Omental fat pad (tissue), 4 donors: ENCODE measurements around the gene CNTNAP2. TPM values are rescaled to one million over a fixed set of nuclear protein-coding genes. Genes with fewer than 3 reads are reported as not detected.

Experiments
- ATAC-seq: fragments of 150-250 bp; one replicate; pipeline ENCODE4 v1.9.1; 2016; ENCODE audit warnings: mild to moderate bottlenecking, moderate library complexity; ENCODE audit not compliant: low FRiP score
- DNase-seq: peaks from one replicate; pipeline ENCODE4 v3.0.0-alpha.2; 2019; ENCODE audit warnings: low spot score
- CTCF ChIP-seq, 3 donors: fragments of 450-650 bp; IDR thresholded peaks; one replicate each; pipeline ENCODE4 v1.5.1; 2016 to 2017; ENCODE audit warnings: antibody characterized with exemption in 3 of 3, mild to moderate bottlenecking in 3 of 3, moderate library complexity in 2 of 3
- total RNA-seq, 4 donors: library from RNA; depleted of rRNA; stranded (reverse); fragments of >200 nt; gene quantifications; one replicate each; pipeline ENCODE4 v1.1.0, GENCODE V29; 2016

The CNTNAP2 gene
- total RNA-seq, 4 donors from 2014 or later, result 0.38 to 1.5 (median 1.1) TPM; not detected in 1

GRCh38 chr7:147664541-147664940 is 1547.9 kb downstream of the CNTNAP2 start:
- TF ChIP-seq CTCF (IDR thresholded peaks at IDR 0.05), result no peak
- DNase-seq (no peak), ATAC-seq (no peak)

- TF ChIP-seq CTCF (IDR thresholded peaks at IDR 0.05), result no peak
- ATAC-seq, result no peak
- DNase-seq, result no peak
These were observed 1554.2 kb downstream of the CNTNAP2 start for GRCh38 chr7:147670759-147671158.

- no peak for ATAC-seq
- no peak for DNase-seq
- no peak for TF ChIP-seq CTCF (IDR thresholded peaks at IDR 0.05)
These were observed 1558.1 kb downstream of the CNTNAP2 start for GRCh38 chr7:147674705-147675104.

GRCh38 chr7:147678943-147679342 is 1562.3 kb downstream of the CNTNAP2 start:
- no peak for ATAC-seq
- DNase-seq, result no peak
- TF ChIP-seq CTCF (IDR thresholded peaks at IDR 0.05), result no peak

- TF ChIP-seq CTCF (IDR thresholded peaks at IDR 0.05), result no peak
- no peak for DNase-seq
- ATAC-seq, result no peak
These were observed 1564.9 kb downstream of the CNTNAP2 start for GRCh38 chr7:147681530-147681929.

GRCh38 chr7:147700702-147701101 is 1584.1 kb downstream of the CNTNAP2 start:
- DNase-seq, result no peak
- ATAC-seq, result no peak
- TF ChIP-seq CTCF (IDR thresholded peaks at IDR 0.05), result no peak

GRCh38 chr7:147707926-147708325 is 1591.3 kb downstream of the CNTNAP2 start:
- no peak for ATAC-seq

More at GRCh38 chr7:147707926-147708325, 1591.3 kb downstream of the CNTNAP2 start:
- DNase-seq, result no peak
- TF ChIP-seq CTCF (IDR thresholded peaks at IDR 0.05), result no peak
